LNCAP (cell line): ENCODE measurements around the gene MMP11.

Experiments
- CTCF ChIP-seq: fragments of 450-650 bp; IDR thresholded peaks from 2 replicates; pipeline ENCODE4 v1.5.1; 2017; ENCODE audit warnings: mild to moderate bottlenecking

MMP11 gene

GRCh38 chr22:23832226-23833016 is 59.8 kb downstream of the MMP11 start:
- TF ChIP-seq CTCF = no peak

- TF ChIP-seq CTCF = no peak
Measured at GRCh38 chr22:23833017-23833751, 60.5 kb downstream of the MMP11 start.
